K562 (cell line): Measurements from ENCODE around the gene DIP2C. TPM values are rescaled to one million over a fixed set of nuclear protein-coding genes. Genes with fewer than 3 reads are reported as not detected.

ENCODE experiments used
- ATAC-seq: fragments of 200-7000 bp; cut with Tn5 transposase; 3 replicates; pipeline ENCODE4 v1.9.1; 2020; ENCODE audit warnings: moderate library complexity
- BruUV-seq: library from RNA; stranded (reverse); fragments of 400-500 nt; replicated peaks from 2 replicates; lab custom pipeline; 2021; lab: Mats Ljungman, UMichigan
- CTCF ChIA-PET: fragments of 300-600 bp; formaldehyde crosslinking; extraction: SDS; loops from one replicate; lab custom pipeline; 2021; ENCODE audit warnings: low intra/inter-chr PET ratio; lab: Yijun Ruan, JAX
- POLR2A ChIA-PET: fragments of 300-600, 350-650 bp; sonication (Branson Sonifier 250); formaldehyde crosslinking; extraction: SDS; loops from one replicate; lab custom pipeline; 2021; ENCODE audit warnings: antibody characterized with exemption, inconsistent platforms; lab: Yijun Ruan, JAX
- DNase-seq, 4 experiments: peaks; one replicate each; pipeline versions ENCODE4 v3.0.0 to v3.0.0-alpha.2; 2011 to 2018; ENCODE audit warnings: low spot score in 3 of 4, mixed read lengths in 3 of 4; ENCODE audit errors: extremely low read depth in 1 of 4
- FAIRE-seq: peaks from 2 replicates; lab custom pipeline; 2011; peaks lifted over from hg19 to GRCh38; lab: Jason Lieb, UNC
- H2AFZ ChIP-seq: 2 replicates; pipeline ENCODE4 v1.6.0; 2011; ENCODE audit warnings: low read depth, low read length, control low read depth, inconsistent platforms
- H3K27ac ChIP-seq: fragments of 200-600 bp; 3 replicates; pipeline ENCODE4 v1.8.0; 2011; ENCODE audit warnings: low read depth, mild to moderate bottlenecking, control low read depth, inconsistent platforms, low read length, moderate library complexity, mixed read lengths; ENCODE audit errors: extremely low read depth
- H3K27me3 ChIP-seq, 2 experiments: fragments of 300-600 bp in 1 of 2; 2 replicates in 1 of 2; 3 replicates in 1 of 2; pipeline versions ENCODE4 v1.6.0 to v1.8.0; 2011; ENCODE audit warnings: inconsistent platforms in 2 of 2, low read length in 2 of 2, mild to moderate bottlenecking in 1 of 2, mixed read lengths in 1 of 2, moderate library complexity in 1 of 2; ENCODE audit not compliant: control insufficient read depth in 2 of 2, insufficient read depth in 2 of 2
- H3K36me3 ChIP-seq: fragments of 300-600 bp; 3 replicates; pipeline ENCODE4 v1.8.0; 2011; ENCODE audit warnings: mild to moderate bottlenecking, low read length, inconsistent platforms; ENCODE audit not compliant: control insufficient read depth, insufficient read depth
- H3K4me1 ChIP-seq, 2 experiments: fragments of 200-600 bp in 1 of 2; replicated peaks in 1 of 2; 2 replicates in 1 of 2; 3 replicates in 1 of 2; pipeline versions ENCODE4 v1.5.1 to v1.8.0; 2011; ENCODE audit warnings: inconsistent platforms in 2 of 2, low read length in 2 of 2, mild to moderate bottlenecking in 1 of 2, mixed read lengths in 1 of 2, moderate library complexity in 1 of 2; ENCODE audit not compliant: control insufficient read depth in 2 of 2, insufficient read depth in 2 of 2
- H3K4me2 ChIP-seq: 2 replicates; pipeline ENCODE4 v1.6.1; 2011; ENCODE audit warnings: low read length, control low read depth, inconsistent platforms, mixed read lengths; ENCODE audit not compliant: insufficient read depth
- H3K4me3 ChIP-seq: fragments of 200-600 bp; sonication (generic), shearing (Covaris generic); 2 replicates; pipeline ENCODE4 v1.5.1; 2016; ENCODE audit warnings: control low read depth, inconsistent platforms
- H3K79me2 ChIP-seq: fragments of 200-600 bp; 3 replicates; pipeline ENCODE4 v1.8.0; 2011; ENCODE audit warnings: low read length, inconsistent platforms; ENCODE audit not compliant: control insufficient read depth, insufficient read depth
- H3K9ac ChIP-seq, 2 experiments: 2 replicates each; pipeline versions ENCODE4 v1.6.0 to v1.6.1; 2011; ENCODE audit warnings: low read depth in 2 of 2, low read length in 2 of 2, control low read depth in 1 of 2, inconsistent platforms in 1 of 2, mild to moderate bottlenecking in 1 of 2, mixed read lengths in 1 of 2; ENCODE audit not compliant: insufficient read depth in 1 of 2
- H3K9me1 ChIP-seq: one replicate; pipeline ENCODE4 v1.6.0; 2011; ENCODE audit warnings: inconsistent platforms, mild to moderate bottlenecking, low read length, moderate library complexity; ENCODE audit not compliant: control insufficient read depth, insufficient read depth
- H3K9me3 ChIP-seq: replicated peaks from 2 replicates; pipeline ENCODE4 v1.5.1; 2011; ENCODE audit warnings: low read depth, low read length, inconsistent platforms; ENCODE audit not compliant: control insufficient read depth, insufficient read depth
- H4K20me1 ChIP-seq: replicated peaks from 2 replicates; pipeline ENCODE4 v1.6.1; 2011; ENCODE audit warnings: low read length, inconsistent platforms, mixed read lengths; ENCODE audit not compliant: control insufficient read depth, insufficient read depth
- CEBPG ChIP-seq, 3 experiments: fragments of 200-800 bp in 1 of 3; sonication (Bioruptor generic) in 1 of 3; sonication (generic) in 1 of 3; formaldehyde crosslinking in 1 of 3; IDR thresholded peaks in 2 of 3; conservative IDR thresholded peaks in 1 of 3; 2 replicates each; pipeline versions ENCODE4 v1.6.1 to v1.8.0; 2016 to 2022; ENCODE audit warnings: missing compliant biosample characterization in 2 of 3, missing genetic modification characterization in 2 of 3, mild to moderate bottlenecking in 1 of 3, missing genetic modification reagents in 1 of 3
- DIDO1 ChIP-seq: fragments of 450-650 bp; IDR thresholded peaks from 2 replicates; pipeline ENCODE4 v1.6.1; 2016; ENCODE audit warnings: low read depth, missing biosample characterization, missing genetic modification characterization
- GATAD2A ChIP-seq: fragments of 450-650 bp; IDR thresholded peaks from 2 replicates; pipeline ENCODE4 v1.6.1; 2017
- HIVEP1 ChIP-seq: fragments of 250-450 bp; sonication (Bioruptor Pico); IDR thresholded peaks from 2 replicates; pipeline ENCODE4 v1.4.0; 2020; ENCODE audit warnings: mild to moderate bottlenecking
- MED1 ChIP-seq: sonication (generic); formaldehyde crosslinking; IDR thresholded peaks from 2 replicates; pipeline ENCODE4 v1.8.1; 2023; ENCODE audit warnings: missing genetic modification reagents, borderline replicate concordance
- POLR3A ChIP-seq: IDR thresholded peaks from 2 replicates; pipeline ENCODE4 v1.6.1; 2011; ENCODE audit warnings: borderline replicate concordance, mild to moderate bottlenecking, moderate library complexity; ENCODE audit not compliant: insufficient read length, insufficient read depth; ENCODE audit errors: extremely low read depth
- SIN3B ChIP-seq: fragments of 450-650 bp; IDR thresholded peaks from 2 replicates; pipeline ENCODE4 v1.6.1; 2017; ENCODE audit warnings: low read depth, mild to moderate bottlenecking, moderate library complexity
- SNIP1 ChIP-seq: fragments of 450-650 bp; IDR thresholded peaks from 2 replicates; pipeline ENCODE4 v1.7.1; 2017; ENCODE audit warnings: low read depth, mild to moderate bottlenecking
- STAG1 ChIP-seq: sonication (generic); formaldehyde crosslinking; IDR thresholded peaks from 2 replicates; pipeline ENCODE4 v1.5.0; 2020; ENCODE audit warnings: missing genetic modification reagents, borderline replicate concordance
- TRIM24 ChIP-seq, 2 experiments: fragments of 450-650 bp; IDR thresholded peaks; 2 replicates each; pipeline ENCODE4 v1.6.1; 2016
- ZKSCAN3 ChIP-seq: fragments of 250-450 bp; sonication (Bioruptor Pico); IDR thresholded peaks from 2 replicates; pipeline ENCODE4 v1.4.0; 2020
- ZNF140 ChIP-seq: fragments of 250-450 bp; sonication (Bioruptor Pico); IDR thresholded peaks from 2 replicates; pipeline ENCODE4 v1.8.0; 2021; ENCODE audit warnings: moderate library complexity, mild to moderate bottlenecking, inconsistent platforms
- ZNF263 ChIP-seq: sonication (generic); formaldehyde crosslinking; IDR thresholded peaks from 2 replicates; pipeline ENCODE4 v1.8.0; 2022; ENCODE audit warnings: mild to moderate bottlenecking, missing genetic modification reagents, borderline replicate concordance
- ZNF561 ChIP-seq: fragments of 450-650 bp; formaldehyde crosslinking; conservative IDR thresholded peaks from 2 replicates; pipeline ENCODE4 v1.4.0; 2020; ENCODE audit warnings: mild to moderate bottlenecking, moderate library complexity
- ZNF57 ChIP-seq: fragments of 450-650 bp; formaldehyde crosslinking; IDR thresholded peaks from 2 replicates; pipeline ENCODE4 v1.4.0; 2020; ENCODE audit warnings: mild to moderate bottlenecking, moderate library complexity
- WGBS: fragments of 100-300 bp; shearing (Covaris generic); methylation state at CpG from one replicate; pipeline ENCODE4 v1.1.6; 2016; ENCODE audit warnings: low coverage, mixed read lengths; ENCODE audit not compliant: insufficient coverage; ENCODE audit errors: missing lambda C conversion rate; 5-methylcytosine and 5-hydroxymethylcytosine counted together
- in situ Hi-C: fragments of 300-500 bp; cut with MboI; formaldehyde crosslinking; loops from 4 replicates; pipeline ENCODE4 v1.15.0; 2018; ENCODE audit warnings: inconsistent platforms, mixed read lengths
- intact Hi-C: fragments of 100-400 bp; cut with micrococcal nuclease; formaldehyde crosslinking; loops from 2 replicates; pipeline ENCODE4 v1.14.2; 2022
- polyA plus RNA-seq, 8 experiments: library from polyadenylated mRNA; depleted of rRNA in 4 of 8; stranded (reverse) in 5 of 8; unstranded in 3 of 8; fragments of >200 nt; fragmentation: Nextera tagmentation in 2 of 8; fragmentation: Illumina TruSeq in 1 of 8; extraction: Ambion mirVana in 2 of 8; extraction: Trizol in 1 of 8; gene quantifications; 2 replicates each; pipeline versions ENCODE4 v1.2.1 to v1.2.3, GENCODE V29; 2011 to 2014; ENCODE audit warnings: inconsistent platforms in 1 of 8, missing spikeins in 1 of 8
- total RNA-seq, 7 experiments: library from RNA; depleted of rRNA in 6 of 7; stranded (reverse); fragments of >200 nt in 6 of 7; fragmentation: Illumina TruSeq in 2 of 7; extraction: Trizol in 2 of 7; gene quantifications; 2 replicates each; pipeline versions ENCODE4 v1.2.1 to v1.2.3, GENCODE V29; 2011 to 2021; ENCODE audit warnings: low replicate concordance in 1 of 7
- TF ChIP-seq, protein P1 (sequence below): fragments of 150-350 bp; conservative IDR thresholded peaks from 2 replicates; pipeline ENCODE4 v1.6.1; 2014; ENCODE audit warnings: low read length
- TF ChIP-seq, protein P2 (sequence below): fragments of 250-450 bp; sonication (Bioruptor Pico); IDR thresholded peaks from 2 replicates; pipeline ENCODE4 v1.5.0; 2021; ENCODE audit warnings: mild to moderate bottlenecking, borderline replicate concordance

Gene DIP2C
- total and polyA plus RNA-seq, 9 of the 15 experiments (the other 6 are each of a cell fraction or from before 2014, with no cell fraction given) = 0.01 TPM; not detected in 8

DNA sequence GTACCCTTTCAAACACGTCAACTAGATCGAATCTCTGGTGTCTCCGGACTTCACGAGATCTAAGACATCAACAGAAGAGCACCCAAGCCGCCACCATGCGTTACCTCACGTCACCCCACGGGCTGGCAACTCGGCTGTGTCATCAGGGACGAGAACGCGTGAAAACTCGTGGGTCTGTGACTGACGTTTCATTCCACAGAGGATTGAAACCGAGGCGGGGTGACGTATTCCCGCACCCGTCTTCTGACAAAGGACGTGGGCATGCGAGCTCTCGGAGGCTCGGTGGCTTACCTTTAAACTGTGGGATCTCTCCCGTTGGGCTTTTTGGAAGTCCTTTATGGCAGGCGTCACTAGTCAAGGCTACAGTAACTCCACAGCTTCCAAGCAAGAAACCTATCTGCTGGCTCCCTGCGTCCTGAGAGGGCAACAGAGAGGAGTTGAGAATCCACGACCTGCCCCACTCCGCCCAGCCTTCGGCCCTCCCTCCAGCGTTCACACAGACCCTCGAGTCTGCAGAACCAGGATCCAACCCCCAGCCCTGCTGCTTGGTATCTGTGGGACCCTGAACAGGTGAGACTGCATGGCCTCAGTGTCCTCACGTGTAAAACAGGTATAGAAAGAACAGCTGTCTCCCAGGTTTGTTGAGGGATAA, 298.9 kb downstream of the DIP2C start:
- in situ Hi-C loops (no loop called here), intact Hi-C loops (no loop called here)
- H3K9me3 ChIP-seq = no peaks in the 10 kb centered on the region
- no peak overlapping the region for H3K4me3 ChIP-seq
- H3K79me2 ChIP-seq = no peaks in the 10 kb centered on the region
- no peak overlapping the region for H2AFZ ChIP-seq
- FAIRE-seq (no peak), ATAC-seq (no peak), DNase-seq (no peak)
- H3K27me3 ChIP-seq = peaks cover 26 to 59% of the 10 kb centered on the region in 2 experiments
- TF ChIP-seq, protein P1, sequence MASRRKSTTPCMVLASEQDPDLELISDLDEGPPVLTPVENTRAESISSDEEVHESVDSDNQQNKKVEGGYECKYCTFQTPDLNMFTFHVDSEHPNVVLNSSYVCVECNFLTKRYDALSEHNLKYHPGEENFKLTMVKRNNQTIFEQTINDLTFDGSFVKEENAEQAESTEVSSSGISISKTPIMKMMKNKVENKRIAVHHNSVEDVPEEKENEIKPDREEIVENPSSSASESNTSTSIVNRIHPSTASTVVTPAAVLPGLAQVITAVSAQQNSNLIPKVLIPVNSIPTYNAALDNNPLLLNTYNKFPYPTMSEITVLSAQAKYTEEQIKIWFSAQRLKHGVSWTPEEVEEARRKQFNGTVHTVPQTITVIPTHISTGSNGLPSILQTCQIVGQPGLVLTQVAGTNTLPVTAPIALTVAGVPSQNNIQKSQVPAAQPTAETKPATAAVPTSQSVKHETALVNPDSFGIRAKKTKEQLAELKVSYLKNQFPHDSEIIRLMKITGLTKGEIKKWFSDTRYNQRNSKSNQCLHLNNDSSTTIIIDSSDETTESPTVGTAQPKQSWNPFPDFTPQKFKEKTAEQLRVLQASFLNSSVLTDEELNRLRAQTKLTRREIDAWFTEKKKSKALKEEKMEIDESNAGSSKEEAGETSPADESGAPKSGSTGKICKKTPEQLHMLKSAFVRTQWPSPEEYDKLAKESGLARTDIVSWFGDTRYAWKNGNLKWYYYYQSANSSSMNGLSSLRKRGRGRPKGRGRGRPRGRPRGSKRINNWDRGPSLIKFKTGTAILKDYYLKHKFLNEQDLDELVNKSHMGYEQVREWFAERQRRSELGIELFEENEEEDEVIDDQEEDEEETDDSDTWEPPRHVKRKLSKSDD = no peak
- no peak for TF ChIP-seq ZNF561 (CRISPR knock-in tag)
- TF ChIP-seq POLR3A = no peak
- TF ChIP-seq MED1 (CRISPR knock-in tag) = no peak
- no peak for TF ChIP-seq GATAD2A
- TF ChIP-seq ZNF57 = no peak
- no peak for TF ChIP-seq ZNF263 (CRISPR knock-in tag)
- TF ChIP-seq CEBPG (CRISPR knock-in tag; IDR thresholded peaks at IDR 0.05) = no peak
- TF ChIP-seq CEBPG (tag; conservative IDR thresholded peaks at IDR 0.05 in 1 of 2, IDR thresholded peaks at IDR 0.05 in 1 of 2) = no peak
- no peak for TF ChIP-seq ZNF140 (CRISPR knock-in tag)
- TF ChIP-seq HIVEP1 = no peak
- TF ChIP-seq, protein P2, sequence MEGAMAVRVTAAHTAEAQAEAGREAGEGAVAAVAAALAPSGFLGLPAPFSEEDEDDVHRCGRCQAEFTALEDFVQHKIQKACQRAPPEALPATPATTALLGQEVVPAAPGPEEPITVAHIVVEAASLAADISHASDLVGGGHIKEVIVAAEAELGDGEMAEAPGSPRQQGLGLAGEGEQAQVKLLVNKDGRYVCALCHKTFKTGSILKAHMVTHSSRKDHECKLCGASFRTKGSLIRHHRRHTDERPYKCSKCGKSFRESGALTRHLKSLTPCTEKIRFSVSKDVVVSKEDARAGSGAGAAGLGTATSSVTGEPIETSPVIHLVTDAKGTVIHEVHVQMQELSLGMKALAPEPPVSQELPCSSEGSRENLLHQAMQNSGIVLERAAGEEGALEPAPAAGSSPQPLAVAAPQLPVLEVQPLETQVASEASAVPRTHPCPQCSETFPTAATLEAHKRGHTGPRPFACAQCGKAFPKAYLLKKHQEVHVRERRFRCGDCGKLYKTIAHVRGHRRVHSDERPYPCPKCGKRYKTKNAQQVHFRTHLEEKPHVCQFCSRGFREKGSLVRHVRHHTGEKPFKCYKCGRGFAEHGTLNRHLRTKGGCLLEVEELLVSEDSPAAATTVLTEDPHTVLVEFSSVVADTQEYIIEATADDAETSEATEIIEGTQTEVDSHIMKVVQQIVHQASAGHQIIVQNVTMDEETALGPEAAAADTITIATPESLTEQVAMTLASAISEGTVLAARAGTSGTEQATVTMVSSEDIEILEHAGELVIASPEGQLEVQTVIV (CRISPR knock-in tag) = no peak
- no peak for TF ChIP-seq ZKSCAN3
- TF ChIP-seq STAG1 (CRISPR knock-in tag) = no peak
- no peak for TF ChIP-seq SIN3B
- TF ChIP-seq DIDO1 (tag) = no peak
- TF ChIP-seq TRIM24 (IDR thresholded peaks at IDR 0.05) = no peak
- TF ChIP-seq SNIP1 = no peak
- no peak overlapping the region for H3K9ac ChIP-seq
- H3K4me2 ChIP-seq = no peak overlapping the region
- CTCF ChIA-PET = no interaction called here
- no TSS peak for BruUV-seq
- H3K4me1 ChIP-seq = no peaks in the 10 kb centered on the region; a peak in 1 of 5 replicates
- POLR2A ChIA-PET = no interaction called here
- no peaks in the 10 kb centered on the region for H3K36me3 ChIP-seq
- no peaks in the 10 kb centered on the region for H3K9me1 ChIP-seq
- H3K27ac ChIP-seq = no peak overlapping the region
- peaks cover 7% of the 10 kb centered on the region; the same call in 1 of the 2 replicates for H4K20me1 ChIP-seq
- WGBS = under 1% methylated on average over 32 of the region's 32 CpGs
